Loucy (cell line): Measurements from ENCODE around the gene MLST8.

ENCODE experiments used
- EZH2phosphoT487 ChIP-seq: fragments of 200-600 bp; IDR thresholded peaks from 2 replicates; pipeline ENCODE4 v1.6.1; 2018; ENCODE audit warnings: antibody characterized with exemption, mild to moderate bottlenecking, moderate library complexity, borderline replicate concordance
- TF ChIP-seq, protein P1 (sequence below): fragments of 200-600 bp; sonication (generic); conservative IDR thresholded peaks from 2 replicates; pipeline ENCODE4 v1.5.1; 2014; ENCODE audit warnings: mild to moderate bottlenecking, antibody characterized with exemption, low read length

DNA sequence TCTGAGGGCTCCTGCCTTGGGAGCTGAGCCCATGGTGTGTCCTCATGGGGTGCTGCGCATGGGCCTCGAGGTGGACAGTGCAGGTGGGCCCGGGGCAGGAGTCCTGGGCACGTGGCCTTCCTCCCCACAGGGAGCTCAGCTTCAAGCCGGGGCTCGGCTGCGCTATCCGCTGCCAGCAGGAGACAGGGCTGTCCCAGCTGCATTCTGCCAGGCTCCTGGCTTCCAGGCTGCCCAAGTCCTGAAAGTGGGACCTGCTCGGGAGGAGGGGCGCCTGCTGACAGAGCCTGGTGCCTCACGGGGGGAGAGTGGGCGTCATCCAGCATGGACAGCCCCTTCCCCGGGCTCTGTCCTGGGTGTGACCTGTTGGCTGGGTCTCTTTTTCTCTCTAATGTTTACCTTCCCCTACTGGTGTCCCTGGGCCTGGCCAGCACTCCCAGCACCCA, 42.6 kb upstream of the MLST8 start:
- TF ChIP-seq, protein P1, sequence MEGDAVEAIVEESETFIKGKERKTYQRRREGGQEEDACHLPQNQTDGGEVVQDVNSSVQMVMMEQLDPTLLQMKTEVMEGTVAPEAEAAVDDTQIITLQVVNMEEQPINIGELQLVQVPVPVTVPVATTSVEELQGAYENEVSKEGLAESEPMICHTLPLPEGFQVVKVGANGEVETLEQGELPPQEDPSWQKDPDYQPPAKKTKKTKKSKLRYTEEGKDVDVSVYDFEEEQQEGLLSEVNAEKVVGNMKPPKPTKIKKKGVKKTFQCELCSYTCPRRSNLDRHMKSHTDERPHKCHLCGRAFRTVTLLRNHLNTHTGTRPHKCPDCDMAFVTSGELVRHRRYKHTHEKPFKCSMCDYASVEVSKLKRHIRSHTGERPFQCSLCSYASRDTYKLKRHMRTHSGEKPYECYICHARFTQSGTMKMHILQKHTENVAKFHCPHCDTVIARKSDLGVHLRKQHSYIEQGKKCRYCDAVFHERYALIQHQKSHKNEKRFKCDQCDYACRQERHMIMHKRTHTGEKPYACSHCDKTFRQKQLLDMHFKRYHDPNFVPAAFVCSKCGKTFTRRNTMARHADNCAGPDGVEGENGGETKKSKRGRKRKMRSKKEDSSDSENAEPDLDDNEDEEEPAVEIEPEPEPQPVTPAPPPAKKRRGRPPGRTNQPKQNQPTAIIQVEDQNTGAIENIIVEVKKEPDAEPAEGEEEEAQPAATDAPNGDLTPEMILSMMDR = no peak
- no peak for TF ChIP-seq EZH2phosphoT487
